Esophagus muscularis mucosa (tissue), 4 donors: ENCODE measurements around the gene MEIS3. TPM values are rescaled to one million over a fixed set of nuclear protein-coding genes. Genes with fewer than 3 reads are reported as not detected.

ENCODE experiments used
- DNase-seq: peaks from one replicate; pipeline ENCODE4 v3.0.0-alpha.2; 2017; ENCODE audit errors: extremely low spot score
- H3K27ac ChIP-seq, 4 donors: fragments of 200-600 bp; sonication (generic); replicated peaks in 1 of 4; 1 replicate in 3 of 4; 2 replicates in 1 of 4; pipeline ENCODE4 v1.5.1; 2016 to 2019; ENCODE audit warnings: mild to moderate bottlenecking in 1 of 4
- H3K27me3 ChIP-seq, 4 donors: fragments of 200-600 bp; sonication (generic); one replicate each; pipeline versions ENCODE4 v1.5.1 to v1.6.0; 2016 to 2019
- H3K36me3 ChIP-seq, 4 donors: fragments of 200-600 bp; sonication (generic); one replicate each; pipeline ENCODE4 v1.5.1; 2016 to 2019
- H3K4me1 ChIP-seq, 4 donors: fragments of 200-600 bp; sonication (generic); one replicate each; pipeline ENCODE4 v1.5.1; 2016 to 2019
- H3K4me3 ChIP-seq, 4 donors: fragments of 200-600 bp; sonication (generic); 1 replicate in 2 of 4; 2 replicates in 2 of 4; pipeline ENCODE4 v1.5.1; 2016 to 2019; ENCODE audit warnings: mild to moderate bottlenecking in 4 of 4, moderate library complexity in 1 of 4
- H3K9me3 ChIP-seq, 4 donors: fragments of 200-600 bp; sonication (generic); 1 replicate in 3 of 4; 2 replicates in 1 of 4; pipeline ENCODE4 v1.5.1; 2016 to 2019
- EP300 ChIP-seq: sonication (generic); formaldehyde crosslinking; IDR thresholded peaks from one replicate; pipeline ENCODE4 v1.6.1; 2017; ENCODE audit warnings: antibody characterized with exemption
- POLR2A ChIP-seq: fragments of 450-650 bp; IDR thresholded peaks from one replicate; pipeline ENCODE4 v1.6.1; 2017; ENCODE audit warnings: antibody characterized with exemption, moderate library complexity, mild to moderate bottlenecking, low read depth
- POLR2AphosphoS5 ChIP-seq, 2 donors: sonication (generic); formaldehyde crosslinking; IDR thresholded peaks; one replicate each; pipeline ENCODE4 v1.6.1; 2017; ENCODE audit warnings: antibody characterized with exemption in 2 of 2
- WGBS: methylation state at CpG from one replicate; pipeline ENCODE4 v1.1.5; 2018; 5-methylcytosine and 5-hydroxymethylcytosine counted together
- intact Hi-C: fragments of 100-400 bp; cut with DNase I; formaldehyde crosslinking; loops from one replicate; pipeline ENCODE4 v1.15.1; 2023
- total RNA-seq, 4 donors: library from RNA; depleted of rRNA; stranded (reverse); fragments of >200 nt; gene quantifications; one replicate each; pipeline versions ENCODE4 v1.1.0 to v1.2.1, GENCODE V29; 2016
- TF ChIP-seq, protein P1 (sequence below), 3 experiments: fragments of 200-600 bp in 2 of 3; fragments of 450-650 bp in 1 of 3; sonication (generic) in 2 of 3; IDR thresholded peaks; one replicate each; pipeline ENCODE4 v1.5.1; 2017 to 2019; ENCODE audit warnings: antibody characterized with exemption in 3 of 3, mild to moderate bottlenecking in 2 of 3, moderate library complexity in 1 of 3

Gene MEIS3
- total RNA-seq, 4 donors from 2014 or later = 22.8 to 33.2 (median 30.7) TPM

DNA sequence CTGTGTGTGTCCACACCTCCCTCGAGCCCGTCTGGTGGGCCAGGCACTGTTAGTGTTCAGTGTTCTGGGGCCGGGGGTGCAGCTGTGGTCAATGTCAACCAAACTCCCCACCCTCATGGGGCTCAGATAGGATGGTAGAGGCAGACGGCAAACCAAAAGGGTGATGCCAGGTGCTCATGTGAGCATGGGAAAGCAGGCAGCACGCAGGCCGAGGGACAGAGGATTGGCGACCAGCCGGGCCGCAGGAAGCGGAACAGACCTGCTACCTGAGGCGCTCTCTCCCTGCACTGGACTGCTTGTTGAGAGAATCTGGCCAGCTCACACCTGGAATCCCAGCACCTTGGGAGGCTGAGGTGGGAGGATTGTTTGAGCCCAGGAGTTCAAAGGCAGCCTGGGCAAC lies 41.1 kb downstream of the MEIS3 start:
- no peaks in the 10 kb centered on the region for H3K4me1 ChIP-seq
- DNase-seq = no peak
- H3K27me3 ChIP-seq = no peaks in the 10 kb centered on the region
- peaks cover 78 to 93% (median 90%) of the 10 kb centered on the region in 4 donors for H3K36me3 ChIP-seq
- intact Hi-C loops = no loop called here
- TF ChIP-seq POLR2A (no peak), POLR2AphosphoS5 (IDR thresholded peaks at IDR 0.05) (no peak), EP300 (no peak)
- TF ChIP-seq, protein P1, sequence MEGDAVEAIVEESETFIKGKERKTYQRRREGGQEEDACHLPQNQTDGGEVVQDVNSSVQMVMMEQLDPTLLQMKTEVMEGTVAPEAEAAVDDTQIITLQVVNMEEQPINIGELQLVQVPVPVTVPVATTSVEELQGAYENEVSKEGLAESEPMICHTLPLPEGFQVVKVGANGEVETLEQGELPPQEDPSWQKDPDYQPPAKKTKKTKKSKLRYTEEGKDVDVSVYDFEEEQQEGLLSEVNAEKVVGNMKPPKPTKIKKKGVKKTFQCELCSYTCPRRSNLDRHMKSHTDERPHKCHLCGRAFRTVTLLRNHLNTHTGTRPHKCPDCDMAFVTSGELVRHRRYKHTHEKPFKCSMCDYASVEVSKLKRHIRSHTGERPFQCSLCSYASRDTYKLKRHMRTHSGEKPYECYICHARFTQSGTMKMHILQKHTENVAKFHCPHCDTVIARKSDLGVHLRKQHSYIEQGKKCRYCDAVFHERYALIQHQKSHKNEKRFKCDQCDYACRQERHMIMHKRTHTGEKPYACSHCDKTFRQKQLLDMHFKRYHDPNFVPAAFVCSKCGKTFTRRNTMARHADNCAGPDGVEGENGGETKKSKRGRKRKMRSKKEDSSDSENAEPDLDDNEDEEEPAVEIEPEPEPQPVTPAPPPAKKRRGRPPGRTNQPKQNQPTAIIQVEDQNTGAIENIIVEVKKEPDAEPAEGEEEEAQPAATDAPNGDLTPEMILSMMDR (IDR thresholded peaks at IDR 0.05) = no peak
- H3K4me3 ChIP-seq = no peak overlapping the region
- no peaks in the 10 kb centered on the region for H3K9me3 ChIP-seq
- WGBS = 97% methylated on average over 11 of the region's 11 CpGs
- H3K27ac ChIP-seq = no peak overlapping the region

DNA sequence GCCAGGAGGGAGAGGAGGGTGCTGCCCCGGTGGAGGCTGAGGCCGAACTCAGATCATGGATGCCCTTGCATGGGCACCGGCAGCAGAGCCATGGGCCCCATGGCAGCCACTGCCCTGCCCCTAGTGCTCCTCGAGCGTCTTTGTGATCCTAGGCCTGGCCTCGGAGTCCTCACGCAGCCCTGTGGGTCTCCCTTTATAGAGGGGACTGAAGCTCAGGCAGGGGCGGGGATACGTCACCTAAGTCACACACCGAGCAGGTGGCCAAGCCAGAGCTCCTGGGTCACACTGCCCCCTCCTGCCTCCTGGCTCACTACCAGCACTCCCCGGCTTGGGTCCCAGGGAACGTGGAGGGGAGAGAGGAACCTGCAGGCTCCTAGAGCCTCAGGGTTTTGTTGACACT lies 41.5 kb downstream of the MEIS3 start:
- peaks cover 82 to 98% (median 94%) of the 10 kb centered on the region in 4 donors for H3K36me3 ChIP-seq
- intact Hi-C loops = no loop called here
- H3K27ac ChIP-seq = no peak overlapping the region
- no peaks in the 10 kb centered on the region for H3K4me1 ChIP-seq
- H3K27me3 ChIP-seq = no peaks in the 10 kb centered on the region
- 75% methylated on average over 5 of the region's 12 CpGs for WGBS
- no peak for DNase-seq
- H3K9me3 ChIP-seq = no peaks in the 10 kb centered on the region
- TF ChIP-seq, protein P1 (IDR thresholded peaks at IDR 0.05) = no peak
- TF ChIP-seq POLR2AphosphoS5 (IDR thresholded peaks at IDR 0.05) (no peak), POLR2A (no peak), EP300 (no peak)
- H3K4me3 ChIP-seq = no peak overlapping the region

DNA sequence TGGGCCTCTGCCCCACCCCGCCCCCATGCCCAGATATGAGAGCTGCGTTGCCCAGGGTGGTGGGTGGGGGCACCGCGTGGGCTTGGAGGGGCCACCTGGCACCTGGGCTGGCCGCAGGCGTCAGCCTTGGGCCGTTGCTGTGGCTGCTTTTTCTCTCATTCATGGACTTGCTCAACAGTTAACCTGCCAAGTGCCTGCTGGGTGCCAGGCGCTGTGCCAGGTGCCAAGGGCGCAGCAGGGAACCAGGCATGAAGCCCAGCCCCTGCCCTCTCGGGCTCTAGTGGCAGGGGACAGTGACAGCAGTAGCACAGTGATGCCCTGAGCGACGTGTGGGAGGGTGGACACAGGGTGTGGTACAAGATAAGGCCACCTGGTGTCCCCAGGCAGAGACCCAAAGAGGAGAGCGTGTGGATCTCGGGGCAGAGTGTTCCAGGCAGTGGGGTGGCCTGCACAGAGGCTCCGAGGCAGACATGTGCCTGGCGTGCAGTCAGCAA lies 42.1 kb downstream of the MEIS3 start:
- Histone ChIP-seq H3K4me3 (no peak overlapping the region), H3K36me3 (peaks cover 84 to 100% (median 97%) of the 10 kb centered on the region in 4 donors), H3K27ac (no peak overlapping the region), H3K4me1 (no peaks in the 10 kb centered on the region), H3K27me3 (no peaks in the 10 kb centered on the region), H3K9me3 (no peaks in the 10 kb centered on the region)
- TF ChIP-seq EP300 (no peak), POLR2A (no peak), POLR2AphosphoS5 (IDR thresholded peaks at IDR 0.05) (no peak)
- TF ChIP-seq, protein P1 (IDR thresholded peaks at IDR 0.05) = no peak
- WGBS = 74% methylated on average over 14 of the region's 16 CpGs
- no peak for DNase-seq
- intact Hi-C loops = no loop called here

DNA sequence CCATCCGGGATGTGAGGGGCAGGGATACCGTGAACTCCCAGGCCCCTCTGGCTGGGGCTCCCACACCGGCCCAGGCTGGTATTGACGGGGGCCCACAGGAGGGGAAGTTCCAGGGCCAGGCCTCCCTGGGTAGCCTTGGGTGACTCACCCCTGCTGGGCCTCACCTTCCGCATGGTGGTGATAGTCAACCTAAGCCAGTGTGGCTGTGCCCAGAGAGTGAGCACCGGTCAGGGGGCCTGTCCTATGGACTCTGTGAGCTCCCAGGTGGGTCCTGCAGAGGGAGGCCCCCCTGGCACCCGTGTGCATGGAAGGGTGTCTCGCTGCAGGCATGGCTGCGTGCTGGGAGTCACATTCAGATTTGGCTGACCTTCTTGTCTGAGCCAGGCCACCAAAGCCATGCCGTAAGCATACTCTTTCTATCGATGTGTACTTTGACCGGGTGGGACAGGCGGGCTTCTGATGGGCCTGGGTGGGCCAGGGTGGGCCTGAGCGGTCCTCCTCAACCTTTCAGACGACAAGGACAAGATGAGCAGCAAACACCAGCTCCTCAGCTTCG lies 42.7 kb downstream of the MEIS3 start:
- H3K4me3 ChIP-seq = no peak overlapping the region
- H3K36me3 ChIP-seq = peaks cover 78 to 100% (median 97%) of the 10 kb centered on the region in 4 donors
- H3K4me1 ChIP-seq = no peaks in the 10 kb centered on the region
- H3K27ac ChIP-seq = no peak overlapping the region
- no peaks in the 10 kb centered on the region for H3K9me3 ChIP-seq
- no peaks in the 10 kb centered on the region for H3K27me3 ChIP-seq
- intact Hi-C loops = no loop called here
- TF ChIP-seq, protein P1 (IDR thresholded peaks at IDR 0.05) = no peak
- TF ChIP-seq EP300 = no peak
- TF ChIP-seq POLR2AphosphoS5 (IDR thresholded peaks at IDR 0.05) = no peak
- TF ChIP-seq POLR2A = no peak
- DNase-seq = no peak
- WGBS = 84% methylated on average over 6 of the region's 16 CpGs
